Measurements from ENCODE around the gene FAU.

- TF ChIP-seq, protein P1, sequence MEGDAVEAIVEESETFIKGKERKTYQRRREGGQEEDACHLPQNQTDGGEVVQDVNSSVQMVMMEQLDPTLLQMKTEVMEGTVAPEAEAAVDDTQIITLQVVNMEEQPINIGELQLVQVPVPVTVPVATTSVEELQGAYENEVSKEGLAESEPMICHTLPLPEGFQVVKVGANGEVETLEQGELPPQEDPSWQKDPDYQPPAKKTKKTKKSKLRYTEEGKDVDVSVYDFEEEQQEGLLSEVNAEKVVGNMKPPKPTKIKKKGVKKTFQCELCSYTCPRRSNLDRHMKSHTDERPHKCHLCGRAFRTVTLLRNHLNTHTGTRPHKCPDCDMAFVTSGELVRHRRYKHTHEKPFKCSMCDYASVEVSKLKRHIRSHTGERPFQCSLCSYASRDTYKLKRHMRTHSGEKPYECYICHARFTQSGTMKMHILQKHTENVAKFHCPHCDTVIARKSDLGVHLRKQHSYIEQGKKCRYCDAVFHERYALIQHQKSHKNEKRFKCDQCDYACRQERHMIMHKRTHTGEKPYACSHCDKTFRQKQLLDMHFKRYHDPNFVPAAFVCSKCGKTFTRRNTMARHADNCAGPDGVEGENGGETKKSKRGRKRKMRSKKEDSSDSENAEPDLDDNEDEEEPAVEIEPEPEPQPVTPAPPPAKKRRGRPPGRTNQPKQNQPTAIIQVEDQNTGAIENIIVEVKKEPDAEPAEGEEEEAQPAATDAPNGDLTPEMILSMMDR (IDR thresholded peaks at IDR 0.05 in 2 of 3, conservative IDR thresholded peaks at IDR 0.05 in 1 of 3; ENCODE audit: borderline replicate concordance in 1 of 3, insufficient read depth in 1 of 3, low read depth in 2 of 3, low read length in 2 of 3) = no peak
- TF ChIP-seq MAX (IDR thresholded peaks at IDR 0.05) (no peak), POLR2A (IDR thresholded peaks at IDR 0.05; ENCODE audit: borderline replicate concordance, extremely low read depth, insufficient read depth, insufficient read length) (no peak), EZH2 (IDR thresholded peaks at IDR 0.05) (no peak), POLR2AphosphoS5 (IDR thresholded peaks at IDR 0.05; ENCODE audit: low read depth, low read length) (no peak), SP1 (IDR thresholded peaks at IDR 0.05; ENCODE audit: low read depth) (no peak), JUND (IDR thresholded peaks at IDR 0.05) (no peak), ATF3 (IDR thresholded peaks at IDR 0.05) (no peak), REST (IDR thresholded peaks at IDR 0.05; ENCODE audit: low read depth) (no peak), ELF1 (IDR thresholded peaks at IDR 0.05; ENCODE audit: borderline replicate concordance, low read depth) (no peak)
Observed at GRCh38 chr11:65083134-65083833, 38.6 kb downstream of the FAU start.

Measured in HCT116 (cell line).